HCT116 (cell line): ENCODE results near the gene OSBP2. TPM values are rescaled to one million over a fixed set of nuclear protein-coding genes. Genes with fewer than 3 reads are reported as not detected.

Experiments
- ATAC-seq: fragments of 200-7000 bp; cut with Tn5 transposase; 2 replicates; pipeline ENCODE4 v1.9.1; 2020; ENCODE audit warnings: mild to moderate bottlenecking, moderate library complexity
- BruUV-seq: library from RNA; stranded (reverse); fragments of 400-500 nt; replicated peaks from 2 replicates; lab custom pipeline; 2021; lab: Mats Ljungman, UMichigan
- CTCF ChIA-PET: fragments of 300-600 bp; sonication (Branson Sonifier 250); formaldehyde crosslinking; loops from one replicate; lab custom pipeline; 2021; ENCODE audit warnings: antibody characterized with exemption; lab: Charles Lee
- POLR2A ChIA-PET: fragments of 300-600, 350-600 bp; sonication (Branson Sonifier 250); formaldehyde crosslinking; loops from one replicate; lab custom pipeline; 2021; ENCODE audit warnings: antibody characterized with exemption; lab: Charles Lee
- RAD21 ChIA-PET, 2 experiments: fragments of 300-600 bp; sonication (Branson Sonifier 250); formaldehyde crosslinking; loops; one replicate each; lab custom pipeline; 2023; ENCODE audit warnings: low total read pairs in 2 of 2; ENCODE audit not compliant: uncharacterized antibody in 2 of 2, unreplicated experiment in 2 of 2, low non-redundant PET in 1 of 2; lab: Charles Lee
- DNase-seq: peaks from one replicate; pipeline ENCODE4 v3.0.0-alpha.2; 2010; ENCODE audit warnings: low read depth, low spot score
- H2AFZ ChIP-seq: fragments of 200-600 bp; shearing (Covaris generic), sonication (generic); 2 replicates; pipeline ENCODE4 v1.6.1; 2017; ENCODE audit warnings: low read depth, mixed run types, mixed read lengths, antibody characterized with exemption, low read length; ENCODE audit not compliant: poor library complexity, severe bottlenecking
- H3K27ac ChIP-seq: 2 replicates; pipeline ENCODE4 v1.5.1; 2012; ENCODE audit warnings: low read depth, low read length
- H3K27me3 ChIP-seq: fragments of 200-600 bp; sonication (generic); 2 replicates; pipeline ENCODE4 v1.6.1; 2016; ENCODE audit warnings: mixed run types, low read length, mixed read lengths; ENCODE audit not compliant: insufficient read depth
- H3K36me3 ChIP-seq, 2 experiments: fragments of 200-500 bp in 1 of 2; fragments of 200-600 bp in 1 of 2; sonication (Bioruptor generic) in 1 of 2; sonication (generic) in 1 of 2; 2 replicates each; pipeline versions ENCODE4 v1.5.1 to v1.6.1; 2014 to 2016; ENCODE audit warnings: low read length in 2 of 2, inconsistent platforms in 1 of 2, mixed read lengths in 1 of 2, mixed run types in 1 of 2; ENCODE audit not compliant: insufficient read depth in 2 of 2, control insufficient read depth in 1 of 2
- H3K4me1 ChIP-seq, 2 experiments: fragments of 200-600 bp in 1 of 2; sonication (generic) in 1 of 2; 2 replicates each; pipeline versions ENCODE4 v1.5.1 to v1.6.1; 2012 to 2017; ENCODE audit warnings: low read length in 2 of 2, inconsistent platforms in 1 of 2, mild to moderate bottlenecking in 1 of 2, mixed read lengths in 1 of 2, mixed run types in 1 of 2, moderate library complexity in 1 of 2; ENCODE audit not compliant: insufficient read depth in 2 of 2, control insufficient read depth in 1 of 2
- H3K4me2 ChIP-seq: fragments of 200-600 bp; sonication (generic); 2 replicates; pipeline ENCODE4 v1.6.1; 2017; ENCODE audit warnings: mixed run types, low read length, mixed read lengths
- H3K4me3 ChIP-seq, 2 experiments: fragments of 200-600 bp in 1 of 2; sonication (generic) in 1 of 2; replicated peaks in 1 of 2; 2 replicates each; pipeline ENCODE4 v1.5.1; 2011 to 2016; ENCODE audit warnings: low read length in 2 of 2, control low read depth in 1 of 2, low read depth in 1 of 2, mild to moderate bottlenecking in 1 of 2, mixed read lengths in 1 of 2, mixed run types in 1 of 2
- H3K79me2 ChIP-seq: fragments of 200-600 bp; sonication (generic); 2 replicates; pipeline ENCODE4 v1.6.1; 2017; ENCODE audit warnings: mild to moderate bottlenecking, mixed run types, low read length, moderate library complexity, mixed read lengths; ENCODE audit not compliant: insufficient read depth
- H3K9ac ChIP-seq: fragments of 200-600 bp; sonication (generic); 2 replicates; pipeline ENCODE4 v1.6.1; 2016; ENCODE audit warnings: low read length, mixed read lengths
- H3K9me2 ChIP-seq: fragments of 200-600 bp; sonication (generic), shearing (Covaris generic); 2 replicates; pipeline ENCODE4 v1.6.1; 2017; ENCODE audit warnings: mixed run types, mild to moderate bottlenecking, moderate library complexity; ENCODE audit not compliant: insufficient read depth
- H3K9me3 ChIP-seq, 2 experiments: fragments of 200-500 bp in 1 of 2; fragments of 200-600 bp in 1 of 2; sonication (Bioruptor generic) in 1 of 2; sonication (generic) in 1 of 2; 2 replicates each; pipeline ENCODE4 v1.6.1; 2014 to 2017; ENCODE audit warnings: low read length in 2 of 2, mixed read lengths in 2 of 2, inconsistent platforms in 1 of 2, low read depth in 1 of 2, mild to moderate bottlenecking in 1 of 2, mixed run types in 1 of 2, moderate library complexity in 1 of 2; ENCODE audit not compliant: control insufficient read depth in 1 of 2, insufficient read depth in 1 of 2
- H4K20me1 ChIP-seq: fragments of 200-600 bp; sonication (generic), shearing (Covaris generic); 2 replicates; pipeline ENCODE4 v1.6.1; 2017; ENCODE audit warnings: mixed run types, mild to moderate bottlenecking, moderate library complexity; ENCODE audit not compliant: insufficient read depth
- CBX3 ChIP-seq: IDR thresholded peaks from 2 replicates; pipeline ENCODE4 v1.6.1; 2012; ENCODE audit warnings: low read depth
- CEBPB ChIP-seq: IDR thresholded peaks from 2 replicates; pipeline ENCODE4 v1.6.1; 2012; ENCODE audit warnings: low read depth
- EGR1 ChIP-seq: IDR thresholded peaks from 2 replicates; pipeline ENCODE4 v1.6.1; 2012; ENCODE audit warnings: low read depth
- EZH2 ChIP-seq: fragments of 200-600 bp; sonication (generic); IDR thresholded peaks from 2 replicates; pipeline ENCODE4 v1.6.1; 2017; ENCODE audit warnings: antibody characterized with exemption, mixed run types
- FOSL1 ChIP-seq: IDR thresholded peaks from 2 replicates; pipeline ENCODE4 v1.6.1; 2012; ENCODE audit warnings: low read depth
- RAD21 ChIP-seq: IDR thresholded peaks from 2 replicates; pipeline ENCODE4 v1.6.1; 2012; ENCODE audit warnings: low read depth, mild to moderate bottlenecking
- SIN3A ChIP-seq: IDR thresholded peaks from 2 replicates; pipeline ENCODE4 v1.6.1; 2012; ENCODE audit warnings: low read depth
- TCF7L2 ChIP-seq: IDR thresholded peaks from 2 replicates; pipeline ENCODE4 v1.7.0; 2011; ENCODE audit warnings: borderline replicate concordance, inconsistent platforms; ENCODE audit not compliant: insufficient read depth, insufficient read length; ENCODE audit errors: extremely low read depth
- ZFX ChIP-seq: fragments of 450-650 bp; IDR thresholded peaks from 2 replicates; pipeline ENCODE4 v1.6.1; 2017
- ZNF274 ChIP-seq: fragments of 200-500 bp; sonication (Bioruptor generic); IDR thresholded peaks from 2 replicates; pipeline ENCODE4 v1.6.1; 2014; ENCODE audit warnings: mild to moderate bottlenecking, low read depth, low read length, inconsistent platforms
- intact Hi-C: fragments of 100-400 bp; cut with micrococcal nuclease; formaldehyde crosslinking; loops from 2 replicates; pipeline ENCODE4 v1.10.0; 2022
- total RNA-seq: library from RNA; stranded (reverse); gene quantifications from one replicate; pipeline ENCODE4 v1.2.1, GENCODE V29; 2021; ENCODE audit not compliant: unreplicated experiment
- TF ChIP-seq, protein P1 (sequence below): IDR thresholded peaks from 2 replicates; pipeline ENCODE4 v1.6.1; 2012; ENCODE audit warnings: low read depth
- TF ChIP-seq, protein P2 (sequence below): IDR thresholded peaks from 2 replicates; pipeline ENCODE4 v1.6.1; 2012
- TF ChIP-seq, protein P3 (sequence below): IDR thresholded peaks from 2 replicates; pipeline ENCODE4 v1.6.1; 2011; ENCODE audit warnings: mild to moderate bottlenecking, low read length, moderate library complexity; ENCODE audit not compliant: insufficient replicate concordance; ENCODE audit errors: extremely low read depth

OSBP2 gene
- total RNA-seq, 1 experiment from 2014 or later = 12.9 TPM

DNA sequence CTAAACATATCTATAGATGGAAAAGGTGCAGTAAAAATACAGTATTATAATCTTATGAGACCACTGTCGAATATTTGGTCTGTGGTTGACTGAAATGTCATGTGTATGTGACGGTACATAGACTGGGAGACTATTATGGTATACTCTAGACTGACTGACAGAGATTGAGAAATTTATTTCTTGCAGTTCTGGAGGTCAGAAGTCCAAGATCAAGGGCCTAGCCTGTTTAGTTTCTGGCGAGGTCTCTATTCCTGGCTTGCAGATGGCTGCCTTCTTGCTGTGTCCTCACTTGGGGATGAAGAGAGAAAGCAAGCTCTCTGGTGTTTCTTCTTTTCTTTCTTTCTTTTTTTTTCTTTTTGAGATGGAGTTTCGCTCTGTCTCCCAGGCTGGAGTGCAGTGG lies 7.3 kb upstream of the OSBP2 start (continued):
- TF ChIP-seq, protein P1, sequence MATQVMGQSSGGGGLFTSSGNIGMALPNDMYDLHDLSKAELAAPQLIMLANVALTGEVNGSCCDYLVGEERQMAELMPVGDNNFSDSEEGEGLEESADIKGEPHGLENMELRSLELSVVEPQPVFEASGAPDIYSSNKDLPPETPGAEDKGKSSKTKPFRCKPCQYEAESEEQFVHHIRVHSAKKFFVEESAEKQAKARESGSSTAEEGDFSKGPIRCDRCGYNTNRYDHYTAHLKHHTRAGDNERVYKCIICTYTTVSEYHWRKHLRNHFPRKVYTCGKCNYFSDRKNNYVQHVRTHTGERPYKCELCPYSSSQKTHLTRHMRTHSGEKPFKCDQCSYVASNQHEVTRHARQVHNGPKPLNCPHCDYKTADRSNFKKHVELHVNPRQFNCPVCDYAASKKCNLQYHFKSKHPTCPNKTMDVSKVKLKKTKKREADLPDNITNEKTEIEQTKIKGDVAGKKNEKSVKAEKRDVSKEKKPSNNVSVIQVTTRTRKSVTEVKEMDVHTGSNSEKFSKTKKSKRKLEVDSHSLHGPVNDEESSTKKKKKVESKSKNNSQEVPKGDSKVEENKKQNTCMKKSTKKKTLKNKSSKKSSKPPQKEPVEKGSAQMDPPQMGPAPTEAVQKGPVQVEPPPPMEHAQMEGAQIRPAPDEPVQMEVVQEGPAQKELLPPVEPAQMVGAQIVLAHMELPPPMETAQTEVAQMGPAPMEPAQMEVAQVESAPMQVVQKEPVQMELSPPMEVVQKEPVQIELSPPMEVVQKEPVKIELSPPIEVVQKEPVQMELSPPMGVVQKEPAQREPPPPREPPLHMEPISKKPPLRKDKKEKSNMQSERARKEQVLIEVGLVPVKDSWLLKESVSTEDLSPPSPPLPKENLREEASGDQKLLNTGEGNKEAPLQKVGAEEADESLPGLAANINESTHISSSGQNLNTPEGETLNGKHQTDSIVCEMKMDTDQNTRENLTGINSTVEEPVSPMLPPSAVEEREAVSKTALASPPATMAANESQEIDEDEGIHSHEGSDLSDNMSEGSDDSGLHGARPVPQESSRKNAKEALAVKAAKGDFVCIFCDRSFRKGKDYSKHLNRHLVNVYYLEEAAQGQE = no peak
- no peak for TF ChIP-seq ZNF274
- no peak for TF ChIP-seq EZH2
- TF ChIP-seq FOSL1 = no peak
- no peak for TF ChIP-seq RAD21
- no peak for TF ChIP-seq SIN3A
- TF ChIP-seq TCF7L2 = no peak

DNA sequence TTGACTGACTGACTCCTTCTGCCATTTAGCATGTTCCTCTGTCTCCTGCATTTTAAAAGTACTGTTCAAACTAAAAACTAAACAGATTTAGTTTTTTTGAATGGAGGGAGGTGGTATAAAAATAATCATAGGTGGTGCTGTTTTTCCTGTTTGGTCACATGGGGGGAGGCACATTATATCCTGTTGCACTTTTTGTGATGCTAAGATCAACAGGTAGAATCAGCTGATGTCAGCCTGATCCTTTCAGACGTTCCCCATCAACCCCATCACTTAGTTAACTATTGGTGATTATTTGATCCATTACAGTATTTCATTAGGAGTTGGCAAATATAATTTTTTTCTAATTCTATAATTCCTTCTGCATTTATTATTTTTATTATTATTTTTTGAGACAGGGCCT lies 5.1 kb upstream of the OSBP2 start:
- H3K36me3 ChIP-seq = no peaks in the 10 kb centered on the region
- CTCF ChIA-PET = no interaction called here

More for the DNA sequence above, 5.1 kb upstream of the OSBP2 start:
- DNase-seq = no peak
- RAD21 ChIA-PET = no interaction called here
- no peaks in the 10 kb centered on the region for H3K27me3 ChIP-seq
- ATAC-seq = no peak
- no peak overlapping the region for H3K4me3 ChIP-seq
- no peaks in the 10 kb centered on the region for H4K20me1 ChIP-seq
- POLR2A ChIA-PET = no interaction called here
- H3K79me2 ChIP-seq = no peaks in the 10 kb centered on the region
- TF ChIP-seq, protein P2, sequence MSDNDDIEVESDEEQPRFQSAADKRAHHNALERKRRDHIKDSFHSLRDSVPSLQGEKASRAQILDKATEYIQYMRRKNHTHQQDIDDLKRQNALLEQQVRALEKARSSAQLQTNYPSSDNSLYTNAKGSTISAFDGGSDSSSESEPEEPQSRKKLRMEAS = no peak
- no peak for TF ChIP-seq RAD21
- TF ChIP-seq ZNF274 = no peak
- TF ChIP-seq CBX3 = no peak
- no peak for TF ChIP-seq TCF7L2
- TF ChIP-seq ZFX = no peak
- TF ChIP-seq CEBPB = no peak
- TF ChIP-seq, protein P3, sequence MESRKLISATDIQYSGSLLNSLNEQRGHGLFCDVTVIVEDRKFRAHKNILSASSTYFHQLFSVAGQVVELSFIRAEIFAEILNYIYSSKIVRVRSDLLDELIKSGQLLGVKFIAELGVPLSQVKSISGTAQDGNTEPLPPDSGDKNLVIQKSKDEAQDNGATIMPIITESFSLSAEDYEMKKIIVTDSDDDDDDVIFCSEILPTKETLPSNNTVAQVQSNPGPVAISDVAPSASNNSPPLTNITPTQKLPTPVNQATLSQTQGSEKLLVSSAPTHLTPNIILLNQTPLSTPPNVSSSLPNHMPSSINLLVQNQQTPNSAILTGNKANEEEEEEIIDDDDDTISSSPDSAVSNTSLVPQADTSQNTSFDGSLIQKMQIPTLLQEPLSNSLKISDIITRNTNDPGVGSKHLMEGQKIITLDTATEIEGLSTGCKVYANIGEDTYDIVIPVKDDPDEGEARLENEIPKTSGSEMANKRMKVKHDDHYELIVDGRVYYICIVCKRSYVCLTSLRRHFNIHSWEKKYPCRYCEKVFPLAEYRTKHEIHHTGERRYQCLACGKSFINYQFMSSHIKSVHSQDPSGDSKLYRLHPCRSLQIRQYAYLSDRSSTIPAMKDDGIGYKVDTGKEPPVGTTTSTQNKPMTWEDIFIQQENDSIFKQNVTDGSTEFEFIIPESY = no peak
- no peak for TF ChIP-seq EGR1
- no peak for TF ChIP-seq SIN3A
- peaks cover 10 to 27% of the 10 kb centered on the region in 2 experiments for H3K4me1 ChIP-seq
- H3K9ac ChIP-seq = no peak overlapping the region
- no peak overlapping the region for H3K27ac ChIP-seq
- no peaks in the 10 kb centered on the region for H3K9me2 ChIP-seq
- no TSS peak for BruUV-seq
- no peak overlapping the region for H3K4me2 ChIP-seq
- intact Hi-C loops = no loop called here
- no peaks in the 10 kb centered on the region for H3K9me3 ChIP-seq
- no peak overlapping the region for H2AFZ ChIP-seq
